Measurements from ENCODE around the gene FBXO3. TPM values are rescaled to one million over a fixed set of nuclear protein-coding genes. Genes with fewer than 3 reads are reported as not detected.

FBXO3 gene
- total RNA-seq, 4 donors from 2014 or later: 26.5 to 49.2 (median 43.8) TPM

GRCh38 chr11:33700063-33700501 is 74.2 kb downstream of the FBXO3 start:
- H3K4me3 ChIP-seq: peak overlapping the region; percentile 61 to 67 (median 62)
- intact Hi-C loops (cut with DNase I): no loop called here
- no peak for DNase-seq (ENCODE audit: extremely low spot score)
- no peaks in the 10 kb centered on the region for H3K27me3 ChIP-seq
- 65% methylated on average over 6 of the region's 25 CpGs for WGBS
- no peak for TF ChIP-seq EP300 (IDR thresholded peaks at IDR 0.05)
- peaks cover 2 to 9% (median 5%) of the 10 kb centered on the region in 4 donors for H3K36me3 ChIP-seq
- H3K27ac ChIP-seq (replicated peaks in 1 of 4): peak overlapping the region; percentile 67 to 79 (median 79)
- H3K9me3 ChIP-seq: no peaks in the 10 kb centered on the region
- H3K4me1 ChIP-seq: peaks cover 55 to 62% (median 57%) of the 10 kb centered on the region in 4 donors

- 75% methylated on average over 12 of the region's 12 CpGs for WGBS
Observed at GRCh38 chr11:33699515-33700062, 74.7 kb downstream of the FBXO3 start.

GRCh38 chr11:33698921-33699320 is 75.4 kb downstream of the FBXO3 start:
- H3K27ac ChIP-seq (replicated peaks in 1 of 4): no peak overlapping the region
- TF ChIP-seq EP300 (IDR thresholded peaks at IDR 0.05) (no peak), CTCF (IDR thresholded peaks at IDR 0.05) (no peak), POLR2AphosphoS5 (IDR thresholded peaks at IDR 0.05) (no peak), POLR2A (IDR thresholded peaks at IDR 0.05; ENCODE audit: low read depth) (no peak)
- WGBS: 91% methylated on average over 5 of the region's 5 CpGs
- peaks cover 55 to 62% (median 60%) of the 10 kb centered on the region in 4 donors for H3K4me1 ChIP-seq
- H3K4me3 ChIP-seq: no peak overlapping the region
- no peak for DNase-seq (ENCODE audit: extremely low spot score)
- no peaks in the 10 kb centered on the region for H3K27me3 ChIP-seq
- H3K36me3 ChIP-seq: no peaks in the 10 kb centered on the region
- intact Hi-C loops (cut with DNase I): loop anchor here (5.0 to 10.0 kb wide), 2 partner anchors 33 to 544 kb away; no protein-coding TSS in a partner anchor
- no peaks in the 10 kb centered on the region for H3K9me3 ChIP-seq

More at GRCh38 chr11:33699515-33700062, 74.7 kb downstream of the FBXO3 start:
- Histone ChIP-seq H3K4me1 (peaks cover 55 to 62% (median 59%) of the 10 kb centered on the region in 4 donors), H3K36me3 (peaks cover 0 to 5% (median 1%) of the 10 kb centered on the region in 4 donors), H3K27me3 (no peaks in the 10 kb centered on the region), H3K4me3 (peak overlapping the region in 3 of 4 donors; percentile 61 to 67 (median 62)), H3K9me3 (no peaks in the 10 kb centered on the region), H3K27ac (replicated peaks in 1 of 4) (peak overlapping the region; percentile 67 to 79 (median 79))
- no peak for TF ChIP-seq POLR2AphosphoS5 (IDR thresholded peaks at IDR 0.05)
- no peak for TF ChIP-seq POLR2A (IDR thresholded peaks at IDR 0.05; ENCODE audit: low read depth)
- no peak for TF ChIP-seq CTCF (IDR thresholded peaks at IDR 0.05)
- TF ChIP-seq EP300 (IDR thresholded peaks at IDR 0.05): no peak
- intact Hi-C loops (cut with DNase I): loop anchor here (5.0 to 10.0 kb wide), 2 partner anchors 33 to 545 kb away; no protein-coding TSS in a partner anchor
- DNase-seq (ENCODE audit: extremely low spot score): no peak

GRCh38 chr11:33697997-33698396 is 76.3 kb downstream of the FBXO3 start:
- intact Hi-C loops (cut with DNase I): loop anchor here (5.0 to 10.0 kb wide), 2 partner anchors 34 to 543 kb away; no protein-coding TSS in a partner anchor
- no peak for DNase-seq (ENCODE audit: extremely low spot score)
- Histone ChIP-seq H3K4me1 (peaks cover 54 to 62% (median 58%) of the 10 kb centered on the region in 4 donors), H3K4me3 (no peak overlapping the region), H3K27ac (replicated peaks in 1 of 4) (no peak overlapping the region), H3K36me3 (no peaks in the 10 kb centered on the region), H3K9me3 (no peaks in the 10 kb centered on the region), H3K27me3 (no peaks in the 10 kb centered on the region)
- TF ChIP-seq POLR2A (IDR thresholded peaks at IDR 0.05; ENCODE audit: low read depth) (no peak), CTCF (IDR thresholded peaks at IDR 0.05) (no peak), EP300 (IDR thresholded peaks at IDR 0.05) (no peak), POLR2AphosphoS5 (IDR thresholded peaks at IDR 0.05) (no peak)
- 70% methylated on average over 3 of the region's 3 CpGs for WGBS

GRCh38 chr11:33696931-33697638 is 77.2 kb downstream of the FBXO3 start:
- WGBS: 85% methylated on average over 6 of the region's 6 CpGs
- intact Hi-C loops (cut with DNase I): loop anchor here (5.0 to 10.0 kb wide), 2 partner anchors 35 to 542 kb away; no protein-coding TSS in a partner anchor
- H3K36me3 ChIP-seq: no peaks in the 10 kb centered on the region
- H3K4me1 ChIP-seq: peaks cover 57 to 64% (median 59%) of the 10 kb centered on the region in 4 donors
- no peaks in the 10 kb centered on the region for H3K27me3 ChIP-seq
- no peak overlapping the region for H3K4me3 ChIP-seq
- no peak for DNase-seq (ENCODE audit: extremely low spot score)
- no peaks in the 10 kb centered on the region for H3K9me3 ChIP-seq
- TF ChIP-seq EP300 (IDR thresholded peaks at IDR 0.05) (no peak), POLR2A (IDR thresholded peaks at IDR 0.05; ENCODE audit: low read depth) (no peak), CTCF (IDR thresholded peaks at IDR 0.05) (no peak), POLR2AphosphoS5 (IDR thresholded peaks at IDR 0.05) (no peak)
- no peak overlapping the region for H3K27ac ChIP-seq (replicated peaks in 1 of 4)
